NB4 (cell line): Measurements from ENCODE around the gene MTERF1.

Experiments used
- POLR2A ChIP-seq: IDR thresholded peaks from 2 replicates; pipeline ENCODE4 v1.6.1; 2011; ENCODE audit warnings: mild to moderate bottlenecking; ENCODE audit not compliant: insufficient read length; ENCODE audit errors: extremely low read depth
- TF ChIP-seq, protein P1 (sequence below): IDR thresholded peaks from one replicate; pipeline ENCODE4 v1.5.1; 2012; ENCODE audit warnings: low read depth, low read length

DNA sequence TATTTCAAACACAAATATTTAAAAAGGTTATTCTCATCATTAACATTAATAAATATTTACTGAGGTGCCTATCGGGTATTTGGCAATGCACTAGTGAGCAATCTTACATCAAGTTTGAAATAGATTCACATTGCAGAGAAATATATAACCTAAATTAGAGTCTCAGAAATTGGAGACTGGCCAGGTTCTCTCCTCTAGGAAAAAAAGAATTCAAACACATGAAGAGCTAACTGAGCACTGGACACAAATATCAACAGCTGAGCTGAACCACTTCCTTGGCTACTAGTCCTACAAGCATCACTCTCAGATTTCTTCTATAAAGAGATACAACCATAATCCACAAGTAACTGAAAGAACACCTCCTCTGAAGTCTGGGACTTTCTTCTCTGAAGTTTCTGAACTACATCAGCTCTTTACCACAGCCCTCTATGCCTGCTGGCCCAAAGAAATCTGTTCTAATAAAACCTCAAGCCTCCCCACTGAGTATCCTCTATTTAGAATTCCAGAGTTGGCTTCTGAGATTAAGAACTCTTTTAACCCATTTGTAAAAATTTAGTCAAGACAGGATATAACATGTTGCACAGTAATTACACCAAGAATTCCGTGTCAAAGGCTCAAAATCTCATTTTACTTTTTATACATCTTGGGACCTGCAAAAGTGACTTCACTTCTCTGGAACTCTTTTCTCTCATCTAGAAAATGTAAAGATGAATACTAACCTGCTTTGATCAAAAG, 45.2 kb downstream of the MTERF1 start:
- TF ChIP-seq, protein P1, sequence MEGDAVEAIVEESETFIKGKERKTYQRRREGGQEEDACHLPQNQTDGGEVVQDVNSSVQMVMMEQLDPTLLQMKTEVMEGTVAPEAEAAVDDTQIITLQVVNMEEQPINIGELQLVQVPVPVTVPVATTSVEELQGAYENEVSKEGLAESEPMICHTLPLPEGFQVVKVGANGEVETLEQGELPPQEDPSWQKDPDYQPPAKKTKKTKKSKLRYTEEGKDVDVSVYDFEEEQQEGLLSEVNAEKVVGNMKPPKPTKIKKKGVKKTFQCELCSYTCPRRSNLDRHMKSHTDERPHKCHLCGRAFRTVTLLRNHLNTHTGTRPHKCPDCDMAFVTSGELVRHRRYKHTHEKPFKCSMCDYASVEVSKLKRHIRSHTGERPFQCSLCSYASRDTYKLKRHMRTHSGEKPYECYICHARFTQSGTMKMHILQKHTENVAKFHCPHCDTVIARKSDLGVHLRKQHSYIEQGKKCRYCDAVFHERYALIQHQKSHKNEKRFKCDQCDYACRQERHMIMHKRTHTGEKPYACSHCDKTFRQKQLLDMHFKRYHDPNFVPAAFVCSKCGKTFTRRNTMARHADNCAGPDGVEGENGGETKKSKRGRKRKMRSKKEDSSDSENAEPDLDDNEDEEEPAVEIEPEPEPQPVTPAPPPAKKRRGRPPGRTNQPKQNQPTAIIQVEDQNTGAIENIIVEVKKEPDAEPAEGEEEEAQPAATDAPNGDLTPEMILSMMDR: no peak
- TF ChIP-seq POLR2A: no peak
